GM19468 (cell line): Measurements from ENCODE around the gene ZNF280C.

ENCODE experiments used
- ATAC-seq: cut with Tn5 transposase; IDR thresholded peaks from one replicate; pipeline ENCODE4 v1.9.1; 2021; ENCODE audit warnings: mild to moderate bottlenecking, moderate library complexity, moderate number of reproducible peaks; ENCODE audit not compliant: unreplicated experiment; ENCODE audit errors: extremely low read depth

Gene ZNF280C

DNA sequence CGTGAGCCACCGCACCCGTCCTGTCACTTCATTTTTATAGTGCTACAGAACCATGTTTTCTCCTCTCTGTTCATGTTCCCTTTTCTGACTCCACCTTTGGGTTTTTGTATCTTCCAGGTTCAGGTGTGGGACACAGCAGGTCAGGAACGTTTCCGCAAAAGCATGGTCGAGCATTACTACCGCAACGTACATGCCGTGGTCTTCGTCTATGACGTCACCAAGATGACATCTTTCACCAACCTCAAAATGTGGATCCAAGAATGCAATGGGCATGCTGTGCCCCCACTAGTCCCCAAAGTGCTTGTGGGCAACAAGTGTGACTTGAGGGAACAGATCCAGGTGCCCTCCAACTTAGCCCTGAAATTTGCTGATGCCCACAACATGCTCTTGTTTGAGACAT is 84.5 kb downstream of the ZNF280C start:
- ATAC-seq, result no peak

DNA sequence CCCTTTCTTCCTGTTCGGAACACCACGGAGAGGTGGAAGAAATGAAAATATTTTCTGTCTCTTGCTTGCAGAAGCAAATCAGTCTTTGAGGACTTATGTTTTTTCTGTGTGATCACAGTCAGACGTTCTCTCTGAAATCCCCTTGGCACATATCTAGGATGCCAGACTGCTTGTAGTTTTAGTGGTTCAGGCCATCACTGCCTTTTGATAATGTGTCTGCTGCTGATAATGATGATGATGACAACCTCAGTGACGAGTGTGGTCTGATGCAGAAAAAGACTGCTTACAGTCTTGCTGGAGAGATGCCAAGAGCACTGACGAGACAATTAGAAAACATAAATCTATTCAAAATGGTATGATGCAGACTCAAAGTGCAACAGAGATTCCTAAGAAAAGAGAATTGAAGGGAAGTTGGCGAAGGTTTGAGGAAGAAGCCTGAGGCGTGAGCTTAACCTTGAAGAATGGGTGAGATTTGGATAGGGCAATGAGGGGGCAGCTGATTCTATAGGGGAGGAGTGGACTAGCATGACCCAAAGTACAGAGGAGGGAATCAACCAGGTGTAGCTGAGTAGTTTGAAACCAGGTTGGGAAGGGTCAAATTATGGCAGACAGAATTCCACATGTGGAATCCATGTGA is 89.0 kb downstream of the ZNF280C start:
- ATAC-seq, result no peak

DNA sequence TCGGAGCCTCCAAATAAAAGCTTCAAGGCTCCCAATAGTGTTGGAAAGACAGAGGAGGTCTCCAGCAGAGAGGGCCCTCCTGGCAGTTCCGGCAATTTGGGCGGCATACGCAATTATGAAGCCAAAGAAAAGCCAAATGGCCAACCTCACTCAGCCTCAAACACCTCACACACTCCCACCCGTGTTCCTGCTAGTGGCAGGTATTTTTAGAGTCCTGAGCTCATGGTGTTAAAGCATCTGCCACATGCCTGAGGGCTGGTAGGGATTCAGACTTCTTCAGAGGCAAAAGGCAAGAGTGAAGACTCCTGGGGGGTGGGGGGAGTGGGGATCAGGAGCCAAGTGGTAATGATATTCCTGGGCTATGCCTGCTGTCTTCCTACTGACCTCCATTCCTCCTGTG is 89.5 kb downstream of the ZNF280C start:
- ATAC-seq, result no peak

DNA sequence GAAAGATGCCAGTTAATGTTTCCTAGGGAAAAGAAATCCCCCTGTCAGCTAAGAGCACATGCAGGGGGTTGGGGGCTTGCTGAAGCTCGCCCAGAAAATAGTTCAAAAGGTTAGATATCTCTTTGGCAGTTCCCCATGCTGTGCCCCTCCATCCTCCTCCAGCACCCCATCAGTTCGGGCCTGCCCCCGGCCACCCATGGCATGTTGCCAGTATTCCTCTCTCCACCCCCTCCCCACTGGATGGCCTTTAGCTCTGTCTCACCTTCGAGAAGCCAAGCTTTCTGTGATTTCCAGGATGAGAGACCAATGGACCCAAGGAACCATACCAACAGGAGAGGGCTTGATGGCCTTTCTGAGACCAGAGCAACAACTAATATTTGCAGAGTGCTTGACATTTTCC is 91.8 kb downstream of the ZNF280C start:
- ATAC-seq, result no peak

DNA sequence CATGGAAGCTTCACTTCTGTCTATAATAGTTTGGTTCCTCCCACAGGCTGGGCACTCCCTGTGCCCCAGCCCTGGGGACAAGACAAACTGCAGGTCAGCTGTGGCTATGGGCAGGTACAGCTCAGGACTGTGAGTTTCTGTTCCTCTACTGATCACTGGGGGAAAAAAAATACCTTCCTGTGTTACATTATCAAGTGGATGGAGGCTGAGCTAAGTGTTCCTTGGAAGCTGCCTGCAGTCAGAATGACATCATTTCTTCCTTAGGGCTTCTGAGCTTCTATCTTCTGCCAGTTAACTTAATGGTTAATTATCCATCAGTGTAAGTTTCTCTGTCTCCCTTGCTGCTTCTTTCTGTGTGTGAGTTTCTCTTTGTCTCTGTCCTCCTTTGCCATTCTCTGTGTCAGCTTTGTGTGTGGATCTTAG is 92.3 kb downstream of the ZNF280C start:
- ATAC-seq, result peak; percentile 86

DNA sequence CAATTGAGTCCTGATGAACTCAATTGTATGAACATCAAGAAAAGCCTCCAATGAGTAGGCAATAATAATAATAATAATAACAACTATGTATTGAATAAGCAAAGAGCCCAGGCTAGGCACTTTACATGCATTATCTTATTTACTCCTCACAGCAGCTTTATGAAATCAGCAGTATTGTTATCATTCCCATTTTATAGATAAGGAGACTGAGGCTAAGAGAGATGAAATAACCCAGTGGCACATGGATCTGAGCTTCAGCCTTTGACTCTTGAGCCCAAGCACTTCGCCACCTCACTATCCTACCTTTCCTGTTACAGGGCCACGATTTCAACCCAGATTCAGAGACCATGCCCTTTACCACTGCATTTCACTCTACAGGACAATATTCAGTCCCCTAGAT is 93.8 kb downstream of the ZNF280C start:
- ATAC-seq, result no peak

DNA sequence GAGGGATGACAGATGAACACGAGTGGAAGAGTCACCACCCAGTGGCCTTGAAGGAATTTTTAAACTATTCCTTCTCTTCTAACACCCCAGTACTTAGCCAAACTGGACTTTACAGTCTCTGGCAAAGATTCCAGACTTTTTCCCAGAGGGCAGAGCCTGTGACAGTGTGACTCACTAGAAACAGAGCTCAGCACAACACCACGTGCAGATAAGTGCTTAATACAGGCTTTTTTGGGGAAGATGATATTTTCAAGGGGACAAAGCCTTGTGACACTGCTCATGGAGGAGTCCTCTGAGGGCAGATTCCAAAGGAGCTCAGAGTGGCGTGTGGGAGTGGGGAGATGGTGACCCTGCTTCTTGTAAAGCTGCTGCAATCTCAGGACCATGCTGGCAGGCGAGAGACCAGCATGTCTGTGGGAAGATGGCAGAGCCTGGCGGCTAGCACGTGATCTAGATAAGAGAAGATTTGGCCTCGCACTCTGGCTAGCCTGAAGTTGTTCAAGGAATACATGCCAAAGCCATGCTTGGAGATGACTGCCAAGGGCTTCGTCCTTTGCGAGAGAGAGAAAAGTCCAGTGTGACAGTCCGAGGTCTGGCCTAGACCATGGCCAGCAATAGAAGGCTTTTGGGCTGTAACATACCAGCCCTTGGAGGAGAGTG is 94.5 kb downstream of the ZNF280C start:
- no peak for ATAC-seq

DNA sequence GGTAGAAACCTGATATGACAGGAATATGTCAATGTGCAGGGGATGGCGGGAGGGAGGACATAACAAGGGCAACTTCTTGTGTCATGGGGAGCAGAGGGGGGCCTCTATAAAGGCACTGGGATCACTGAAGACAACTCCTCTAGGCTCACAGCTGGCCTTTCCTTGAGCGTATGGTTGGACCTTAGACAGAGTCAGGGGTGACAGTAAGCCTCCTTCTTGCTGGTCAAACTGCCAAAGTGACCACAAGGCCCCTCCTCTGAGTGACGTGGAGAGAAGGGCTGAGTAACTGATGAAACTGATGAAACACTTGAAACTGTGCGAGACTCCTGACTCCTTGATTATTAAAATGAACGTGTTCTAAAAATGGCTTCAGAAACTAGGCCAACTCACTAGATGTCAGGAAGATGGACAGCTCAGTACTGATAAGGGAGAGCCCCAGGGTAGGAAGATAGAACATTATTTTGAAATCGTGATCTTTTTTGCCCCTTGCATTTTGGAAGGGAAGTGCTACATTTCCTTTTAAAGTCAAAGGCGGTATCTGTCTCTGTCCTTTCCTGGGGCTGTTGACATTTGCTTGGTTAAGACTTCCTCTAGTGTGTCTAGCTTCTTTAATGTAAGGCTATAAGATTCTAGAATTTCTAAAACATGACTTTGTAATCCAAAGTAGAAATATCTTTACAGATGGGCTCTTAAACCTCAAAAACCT is 95.4 kb downstream of the ZNF280C start:
- ATAC-seq, result no peak

DNA sequence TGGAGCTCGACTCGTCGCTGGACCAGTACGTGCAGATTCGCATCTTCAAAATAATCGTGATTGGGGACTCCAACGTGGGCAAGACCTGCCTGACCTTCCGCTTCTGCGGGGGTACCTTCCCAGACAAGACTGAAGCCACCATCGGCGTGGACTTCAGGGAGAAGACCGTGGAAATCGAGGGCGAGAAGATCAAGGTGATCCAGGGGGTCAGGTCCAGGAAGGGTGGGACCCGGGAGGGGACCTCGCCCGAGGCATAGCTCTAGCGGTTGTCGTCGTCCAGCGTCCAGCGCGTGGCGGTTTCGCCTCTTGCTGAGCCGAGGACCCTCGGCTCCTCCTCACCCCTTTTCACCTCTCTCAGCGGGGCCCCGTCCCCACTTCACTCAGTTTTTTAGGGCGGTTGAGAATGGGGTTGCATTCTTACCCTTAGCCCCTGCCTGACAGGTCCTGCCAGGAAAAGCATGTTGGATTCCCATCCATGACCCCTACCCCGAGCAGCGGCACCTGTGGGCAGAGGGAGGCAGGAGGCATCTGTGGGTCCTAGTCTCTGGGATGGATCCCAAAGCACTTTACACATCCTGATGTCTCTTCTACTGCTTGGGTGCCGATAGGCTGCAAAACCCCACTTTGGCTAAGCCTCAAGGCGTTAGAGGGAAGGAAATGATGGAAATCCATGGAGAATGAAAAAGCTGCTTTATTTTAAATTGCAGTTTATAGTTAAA is 96.4 kb downstream of the ZNF280C start:
- no peak for ATAC-seq

DNA sequence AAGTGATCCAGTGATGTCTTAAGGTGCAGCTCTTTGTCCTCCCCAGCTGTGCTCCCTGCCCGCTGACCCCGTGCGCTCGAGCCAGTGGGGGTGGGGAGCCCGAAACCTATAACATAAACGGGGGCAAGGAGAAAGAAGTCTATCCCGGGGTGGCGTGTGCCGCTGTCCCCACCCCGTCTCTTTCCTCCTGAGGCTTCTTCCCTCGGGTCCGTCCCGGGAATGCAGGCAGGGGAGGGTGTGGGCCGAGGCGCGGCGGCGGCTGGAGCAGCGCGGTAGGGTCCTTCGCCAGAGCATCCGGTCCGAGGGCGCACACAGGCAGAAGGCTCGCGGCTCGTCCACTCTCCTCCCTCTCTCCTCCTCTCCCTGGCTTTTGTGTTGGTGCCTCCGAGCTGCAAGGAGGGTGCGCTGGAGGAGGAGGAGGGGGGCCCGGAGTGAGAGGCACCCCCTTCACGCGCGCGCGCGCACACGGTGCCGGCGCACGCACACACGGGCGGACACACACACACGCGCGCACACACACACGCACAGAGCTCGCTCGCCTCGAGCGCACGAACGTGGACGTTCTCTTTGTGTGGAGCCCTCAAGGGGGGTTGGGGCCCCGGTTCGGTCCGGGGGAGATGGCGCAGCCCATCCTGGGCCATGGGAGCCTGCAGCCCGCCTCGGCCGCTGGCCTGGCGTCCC is 97.1 kb downstream of the ZNF280C start, which contains the start of gene RAB33A:
RAB33A (plus strand) TSS at position 517 of the 681 bp plus-strand sequence; CDS start at position 618, 101 bp downstream.
- ATAC-seq, result no peak

DNA sequence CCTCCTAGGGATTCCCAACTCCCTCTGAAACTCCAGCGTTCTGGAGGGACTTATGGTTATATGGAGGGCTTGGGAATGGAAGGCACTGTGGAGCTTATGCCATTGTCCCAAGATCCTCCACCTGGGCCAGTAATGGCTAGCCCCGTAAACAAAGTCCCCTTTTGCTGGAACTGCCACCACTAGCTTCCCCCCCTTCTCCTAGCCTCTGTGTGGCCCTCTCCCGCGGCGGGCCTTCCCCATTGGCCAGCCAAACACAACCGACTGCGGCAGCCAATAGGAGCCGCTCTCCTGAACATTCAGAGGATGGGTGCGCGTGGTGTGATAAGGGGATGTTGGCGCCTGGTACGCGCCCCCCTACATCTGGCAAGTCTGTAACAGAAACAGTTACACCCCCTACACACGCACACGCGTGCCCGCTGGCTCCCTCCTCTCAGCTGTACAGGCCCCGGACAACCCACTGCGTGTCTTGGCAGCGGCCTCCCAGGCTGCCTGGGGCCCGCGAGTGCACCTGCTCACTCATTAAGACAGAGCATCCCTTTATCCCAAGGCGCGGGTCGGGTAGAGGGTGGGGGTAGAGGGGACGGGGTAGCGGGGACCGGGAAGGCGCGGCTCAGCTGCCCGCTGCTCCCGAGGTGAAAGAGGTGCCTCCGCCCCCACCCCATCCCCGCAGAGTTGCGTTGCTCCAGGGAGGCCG is 97.8 kb downstream of the ZNF280C start:
- peak; percentile 28 for ATAC-seq

DNA sequence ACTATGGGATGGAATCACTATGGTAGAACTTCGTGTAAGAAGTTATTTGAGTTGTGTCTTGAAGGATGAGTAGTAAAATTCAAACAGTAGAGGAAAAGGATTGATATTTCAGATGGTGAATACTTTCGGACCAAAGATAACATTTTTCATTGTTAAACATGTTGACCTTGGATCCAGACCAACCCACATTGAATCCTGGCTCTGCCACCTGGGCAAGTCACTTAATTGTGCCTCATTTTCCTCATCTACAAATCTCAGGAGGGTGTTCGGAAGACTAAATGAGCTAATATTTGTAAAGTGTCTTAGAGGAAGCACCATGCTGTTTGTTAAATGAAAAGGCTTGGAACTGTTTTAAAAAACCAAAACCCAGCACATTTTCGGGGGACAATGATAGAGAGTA is 101.7 kb downstream of the ZNF280C start:
- no peak for ATAC-seq

DNA sequence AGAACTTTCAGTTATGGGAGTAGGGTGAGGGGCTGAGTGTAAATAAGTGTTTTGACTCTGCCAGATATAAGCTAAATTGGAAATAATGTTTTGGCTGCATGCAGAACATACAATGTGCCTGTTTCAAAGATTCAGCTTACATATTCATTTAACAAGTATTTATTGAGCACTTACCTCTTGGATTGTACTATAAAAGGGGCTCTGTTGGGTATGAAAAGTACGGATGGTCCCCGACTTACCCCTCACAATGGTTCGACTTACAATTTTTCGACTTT is 102.3 kb downstream of the ZNF280C start:
- ATAC-seq, result no peak

DNA sequence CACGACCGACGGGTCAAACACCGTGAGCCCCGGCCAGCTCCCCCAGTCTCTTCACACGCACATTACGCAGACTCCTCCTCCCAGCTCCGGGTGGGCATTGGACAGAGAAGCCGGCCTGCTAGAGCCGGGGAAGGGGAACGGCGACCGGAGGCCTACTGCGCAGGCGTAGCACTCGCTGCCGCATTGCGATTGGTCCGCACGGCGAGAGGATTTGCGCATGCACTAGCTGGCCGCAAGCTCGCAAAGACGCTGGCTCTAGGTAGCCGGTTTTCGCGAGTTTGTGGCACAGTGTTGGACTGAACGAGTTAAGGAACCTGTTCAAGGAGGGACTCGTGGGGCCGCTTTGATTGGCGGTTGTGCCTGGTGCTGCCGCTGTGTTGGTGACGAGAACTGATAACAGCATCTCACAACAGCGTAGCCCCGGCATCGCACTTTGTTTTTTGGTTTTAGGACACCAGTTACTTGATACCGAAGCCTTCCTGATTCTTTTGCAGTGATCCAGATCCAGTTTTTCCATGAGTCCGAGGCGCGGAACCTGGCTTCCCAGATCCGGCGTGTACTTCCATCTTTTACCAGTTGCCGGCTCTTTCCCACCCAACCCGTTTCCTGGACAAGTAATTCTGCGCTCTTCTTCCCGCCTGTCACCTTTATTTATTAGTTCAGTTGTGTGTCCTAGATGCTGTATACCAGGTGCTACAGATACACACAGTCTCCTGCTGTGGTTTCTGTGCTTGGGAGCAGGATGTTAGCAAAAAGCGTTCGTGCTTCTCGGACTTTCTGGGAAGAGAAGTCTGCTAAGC is 102.8 kb downstream of the ZNF280C start, which contains the start of gene AIFM1:
AIFM1 (minus strand) TSS at position 139 of the 800 bp plus-strand sequence. CDS start 185 bp downstream, outside the sequence.
- peak; percentile 88 for ATAC-seq

DNA sequence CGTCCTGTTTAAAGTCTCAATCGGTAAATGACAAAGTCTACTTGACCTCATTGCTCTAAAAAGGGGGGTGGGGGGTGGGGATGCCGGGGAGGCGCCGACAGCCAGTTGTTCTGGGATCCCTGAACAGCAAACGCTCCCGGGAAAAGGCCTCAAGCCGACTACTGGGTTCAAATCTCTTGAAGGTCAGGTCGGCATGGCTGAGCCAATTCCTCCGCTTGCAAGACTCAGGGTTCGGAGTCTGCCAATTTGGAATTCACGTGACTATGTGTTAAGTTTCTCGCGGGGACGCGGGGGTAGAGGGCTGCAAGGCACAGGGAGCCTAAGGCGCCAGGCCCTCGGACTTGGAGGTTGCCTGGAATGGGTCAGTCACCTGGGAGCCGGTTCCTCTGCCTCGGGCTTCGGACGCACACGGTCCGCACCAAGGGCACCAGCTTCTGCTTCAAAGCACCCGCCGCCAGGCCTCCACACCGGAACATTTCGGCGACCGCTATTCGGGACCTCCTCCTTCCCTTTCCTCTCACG is 103.5 kb downstream of the ZNF280C start:
- no peak for ATAC-seq

DNA sequence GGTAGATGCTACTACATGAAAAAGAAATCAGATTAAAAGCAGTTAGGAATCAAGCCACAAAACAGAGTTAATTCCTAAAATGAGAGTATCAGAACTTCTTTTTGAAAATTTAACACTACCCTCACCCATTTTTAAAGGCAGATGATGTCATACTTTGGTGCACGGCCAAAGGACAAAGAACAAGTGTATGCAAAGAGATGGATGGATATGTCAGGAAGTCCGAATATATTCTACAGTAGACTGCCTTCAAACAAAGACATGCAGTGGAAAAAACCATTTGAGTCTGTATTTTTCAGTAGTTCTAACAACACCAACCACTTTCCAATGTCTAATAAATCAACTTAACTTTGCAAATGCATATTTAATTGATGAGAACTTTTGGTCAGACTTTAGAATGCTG is 105.3 kb downstream of the ZNF280C start:
- ATAC-seq, result no peak

DNA sequence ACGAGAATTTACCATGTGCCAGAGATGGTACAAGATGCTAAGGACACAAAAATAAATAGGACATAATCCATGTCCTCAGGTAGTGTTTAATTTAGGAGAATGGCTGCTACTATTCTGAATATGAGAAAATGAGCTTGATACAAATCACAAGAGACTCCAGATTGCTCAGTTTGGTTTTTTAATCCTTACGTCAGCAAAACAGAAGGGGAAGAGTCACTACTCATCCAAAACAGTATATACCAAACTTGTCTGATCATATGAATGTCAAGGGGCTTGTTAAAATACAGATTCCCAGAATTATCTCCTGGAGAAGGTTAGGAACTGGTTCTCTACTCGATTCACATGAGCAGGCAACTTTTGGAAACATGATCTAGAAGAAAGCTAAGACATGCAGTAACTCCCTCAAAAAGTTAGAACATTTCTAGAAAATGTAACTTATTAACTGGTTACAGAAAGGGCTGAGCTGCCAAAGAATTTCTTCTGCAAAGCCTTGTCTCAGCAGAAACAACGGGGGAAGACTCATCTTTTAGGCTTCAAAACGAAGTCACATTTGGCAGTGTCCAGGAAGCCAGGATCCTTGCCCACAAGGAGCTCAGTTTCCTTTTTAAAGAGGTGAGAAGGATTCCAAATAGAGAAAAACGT is 106.5 kb downstream of the ZNF280C start:
- ATAC-seq, result no peak

DNA sequence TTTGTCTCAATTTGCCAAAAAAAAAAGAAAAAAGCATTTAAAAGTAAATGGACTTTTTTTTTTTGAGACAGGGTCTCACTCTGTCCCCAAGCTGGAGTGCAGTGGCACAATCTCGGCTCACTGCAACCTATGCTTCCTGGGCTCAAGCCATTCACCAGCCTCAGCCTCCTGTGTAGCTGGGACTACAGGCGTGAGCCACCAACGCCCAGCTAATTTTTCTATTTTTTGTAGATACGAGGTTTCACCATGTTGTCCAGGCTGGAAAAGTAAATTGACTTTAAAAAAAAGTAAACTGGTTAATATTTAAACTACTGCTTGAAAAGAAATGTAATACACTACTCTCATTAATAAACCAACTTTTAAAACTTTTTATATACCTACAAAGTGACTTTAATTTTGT is 108.9 kb downstream of the ZNF280C start:
- no peak for ATAC-seq
